ENCODE data around the gene GAS2L1. TPM values are rescaled to one million over a fixed set of nuclear protein-coding genes. Genes with fewer than 3 reads are reported as not detected.
A peak's percentile ranks its signal among the peaks of the same experiment; 100 is the strongest.

Gene GAS2L1
- total and polyA plus RNA-seq, 2 of the 4 experiments (the other 2 are of a cell fraction) = 1.4 to 15.6 TPM

DNA sequence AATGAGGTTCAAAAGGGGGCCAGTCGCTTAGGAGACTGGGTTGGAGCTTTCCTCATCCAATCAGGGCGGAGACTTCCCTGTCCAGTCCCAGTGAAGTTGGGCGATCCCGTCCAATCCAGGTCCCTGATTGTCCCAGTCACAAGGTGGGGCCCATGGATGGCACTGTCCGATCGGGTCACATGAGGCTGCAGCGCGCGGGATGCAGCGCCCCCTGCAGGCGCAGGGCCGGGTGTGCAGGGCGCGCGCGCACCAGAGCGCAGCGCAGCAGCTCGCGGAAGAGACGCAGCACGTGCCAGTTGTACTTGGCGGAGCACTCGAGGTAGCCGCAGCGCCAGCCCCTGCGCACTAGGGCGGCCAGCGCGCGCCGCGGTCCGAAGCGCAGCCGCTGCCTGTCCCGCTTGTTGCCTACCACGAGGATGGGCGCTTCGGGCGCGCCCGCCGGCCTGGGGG is 6.7 kb downstream of the GAS2L1 start:
- Histone ChIP-seq H3K18ac (ENCODE audit: low read depth, low read length) (no peak overlapping the region), H3K79me1 (ENCODE audit: low read depth in 1 of 2, low read length in 2 of 2) (peaks cover 0 to 31% of the 10 kb centered on the region in 2 experiments; a peak in 3 of 4 replicates), H3K4me2 (ENCODE audit: low read depth, low read length) (no peak overlapping the region), H4K91ac (ENCODE audit: insufficient read depth, low read depth, low read length) (no peak overlapping the region), H3K56ac (ENCODE audit: extremely low read depth, insufficient read depth, low read length) (no peak overlapping the region), H4K20me1 (ENCODE audit: insufficient read depth, low read length) (peaks cover 31% of the 10 kb centered on the region), H2BK120ac (ENCODE audit: low read depth, low read length) (no peak overlapping the region), H2BK5ac (ENCODE audit: low read depth, low read length, poor library complexity, severe bottlenecking) (no peak overlapping the region), H3K27me3 (ENCODE audit: control insufficient read depth, insufficient read depth, low read length) (peaks cover 44% of the 10 kb centered on the region), H4K8ac (ENCODE audit: low read depth in 2 of 2, low read length in 2 of 2) (no peak overlapping the region), H3K36me3 (ENCODE audit: control insufficient read depth, insufficient read depth, low read length) (peaks cover 2% of the 10 kb centered on the region; the same call in 1 of the 2 replicates), H3K23ac (ENCODE audit: low read depth, low read length) (no peak overlapping the region), H2BK15ac (ENCODE audit: low read depth, low read length) (no peak overlapping the region), H3K4me1 (ENCODE audit: control insufficient read depth, insufficient read depth, low read length) (peaks cover 11% of the 10 kb centered on the region), H2AFZ (replicated peaks; ENCODE audit: low read length, poor library complexity) (no peak overlapping the region), H3K14ac (replicated peaks; ENCODE audit: low read depth, low read length) (no peak overlapping the region), H3K4ac (ENCODE audit: low read depth, low read length) (no peak overlapping the region), H3K4me3 (ENCODE audit: insufficient read depth, low read depth, low read length) (no peak overlapping the region), H3K9me1 (ENCODE audit: insufficient read depth, low read length) (0 out of 2 replicates have a peak, but pooled peaks cover 5% of the 10 kb centered on the region), H4K5ac (ENCODE audit: low read depth, low read length) (no peak overlapping the region), H3K9me3 (ENCODE audit: control insufficient read depth, insufficient read depth, low read length) (no peaks in the 10 kb centered on the region), H2AK5ac (ENCODE audit: low read depth, low read length) (no peak overlapping the region), H2BK20ac (ENCODE audit: low read depth, low read length) (no peak overlapping the region), H3K27ac (ENCODE audit: insufficient read depth, low read length) (no peak overlapping the region), H3K9ac (ENCODE audit: low read depth, low read length) (no peak overlapping the region), H2AK9ac (replicated peaks; ENCODE audit: low read depth, low read length, poor library complexity) (no peak overlapping the region)
- in situ Hi-C loops (cut with MboI; ENCODE audit: low sequenced_read_pairs) (no loop called here), dilution Hi-C loops (cut with HindIII; ENCODE audit: low sequenced_read_pairs, unreplicated experiment) (no loop called here), intact Hi-C loops (cut with micrococcal nuclease) (no loop called here)
- POLR2A ChIA-PET (ENCODE audit: unreplicated experiment) = interaction anchor here (0.6 kb wide), 1 partner anchor 1267 kb away, joined by 3 read pairs; no protein-coding TSS in a partner anchor
- 33% methylated on average over 18 of the region's 44 CpGs; no CpG with 5 or more reads in 1 of the 2 experiments for WGBS, 2 experiments (ENCODE audit: extremely low coverage in 2 of 2, insufficient read length in 1 of 2)
- no peak for DNase-seq
- TF ChIP-seq MAZ (IDR thresholded peaks at IDR 0.05; ENCODE audit: borderline replicate concordance, low read depth, low read length) (no peak), MXI1 (IDR thresholded peaks at IDR 0.05; ENCODE audit: borderline replicate concordance, low read depth, low read length) (no peak), CTCF (conservative IDR thresholded peaks at IDR 0.05; ENCODE audit: low read depth, low read length) (peak; percentile 49), BHLHE40 (IDR thresholded peaks at IDR 0.05; ENCODE audit: low read depth, low read length) (peak; percentile 69)
- TF ChIP-seq, protein P1, sequence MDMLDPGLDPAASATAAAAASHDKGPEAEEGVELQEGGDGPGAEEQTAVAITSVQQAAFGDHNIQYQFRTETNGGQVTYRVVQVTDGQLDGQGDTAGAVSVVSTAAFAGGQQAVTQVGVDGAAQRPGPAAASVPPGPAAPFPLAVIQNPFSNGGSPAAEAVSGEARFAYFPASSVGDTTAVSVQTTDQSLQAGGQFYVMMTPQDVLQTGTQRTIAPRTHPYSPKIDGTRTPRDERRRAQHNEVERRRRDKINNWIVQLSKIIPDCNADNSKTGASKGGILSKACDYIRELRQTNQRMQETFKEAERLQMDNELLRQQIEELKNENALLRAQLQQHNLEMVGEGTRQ (IDR thresholded peaks at IDR 0.05; ENCODE audit: low read depth, low read length) = peak; percentile 66; the same call in 1 of the 2 replicates
- CTCF ChIA-PET = interaction anchor here (0.9 kb wide), 1 partner anchor 8 kb away, joined by 3 read pairs; no protein-coding TSS in a partner anchor
- no peak for ATAC-seq (ENCODE audit: low read depth)
- BruUV-seq (replicated peaks) = no TSS peak

Measured in IMR-90 (cell line).